Adipocyte (in vitro differentiated cells): ENCODE measurements around the gene HMCN1.

ENCODE experiments used
- DNase-seq: peaks from one replicate; pipeline ENCODE4 v3.0.0-alpha.2; 2015; ENCODE audit warnings: low read depth
- H3K27me3 ChIP-seq: replicated peaks from 2 replicates; pipeline ENCODE4 v1.7.0; 2013; ENCODE audit warnings: mild to moderate bottlenecking, low read length, moderate library complexity; ENCODE audit not compliant: control insufficient read depth, insufficient read depth
- H3K36me3 ChIP-seq: 2 replicates; pipeline ENCODE4 v1.7.0; 2013; ENCODE audit warnings: low read length, mild to moderate bottlenecking, moderate library complexity; ENCODE audit not compliant: control insufficient read depth, insufficient read depth, severe bottlenecking
- H3K4me1 ChIP-seq: 2 replicates; pipeline ENCODE4 v1.7.0; 2013; ENCODE audit warnings: mild to moderate bottlenecking, low read length, moderate library complexity; ENCODE audit not compliant: control insufficient read depth, insufficient read depth
- H3K4me3 ChIP-seq: 2 replicates; pipeline ENCODE4 v1.7.0; 2013; ENCODE audit warnings: mild to moderate bottlenecking, low read length, moderate library complexity
- H3K9ac ChIP-seq: 2 replicates; pipeline ENCODE4 v1.7.0; 2013; ENCODE audit warnings: mild to moderate bottlenecking, low read length, moderate library complexity
- H3K9me3 ChIP-seq: 2 replicates; pipeline ENCODE4 v1.7.0; 2013; ENCODE audit warnings: mild to moderate bottlenecking, low read length, moderate library complexity; ENCODE audit not compliant: control insufficient read depth

The HMCN1 gene

GRCh38 chr1:185969028-185969427 is 234.8 kb downstream of the HMCN1 start:
- no peaks in the 10 kb centered on the region for H3K27me3 ChIP-seq
- peak; percentile 87 for DNase-seq
- H3K36me3 ChIP-seq, result no peaks in the 10 kb centered on the region
- peak overlapping the region; percentile 67 for H3K9ac ChIP-seq
- peaks cover 46% of the 10 kb centered on the region for H3K4me1 ChIP-seq
- H3K9me3 ChIP-seq, result no peaks in the 10 kb centered on the region
- peak overlapping the region; percentile 65 for H3K4me3 ChIP-seq

GRCh38 chr1:185969524-185969991 is 235.4 kb downstream of the HMCN1 start:
- DNase-seq, result peak; percentile 40

GRCh38 chr1:185971688-185972087 is 237.5 kb downstream of the HMCN1 start:
- DNase-seq, result peak; percentile 66
- Histone ChIP-seq H3K9ac (no peak overlapping the region), H3K9me3 (no peaks in the 10 kb centered on the region), H3K4me1 (peaks cover 43% of the 10 kb centered on the region), H3K4me3 (no peak overlapping the region), H3K27me3 (no peaks in the 10 kb centered on the region), H3K36me3 (no peaks in the 10 kb centered on the region)

More at GRCh38 chr1:185969524-185969991, 235.4 kb downstream of the HMCN1 start:
- Histone ChIP-seq H3K4me3 (peak overlapping the region; percentile 65), H3K9me3 (no peaks in the 10 kb centered on the region), H3K27me3 (no peaks in the 10 kb centered on the region), H3K36me3 (no peaks in the 10 kb centered on the region), H3K9ac (peak overlapping the region; percentile 67), H3K4me1 (peaks cover 51% of the 10 kb centered on the region)

- peak; percentile 44 for DNase-seq
- Histone ChIP-seq H3K9ac (no peak overlapping the region), H3K27me3 (no peaks in the 10 kb centered on the region), H3K9me3 (no peaks in the 10 kb centered on the region), H3K36me3 (no peaks in the 10 kb centered on the region), H3K4me1 (peaks cover 41% of the 10 kb centered on the region), H3K4me3 (no peak overlapping the region)
These were observed 238.1 kb downstream of the HMCN1 start for GRCh38 chr1:185972096-185972850.

- DNase-seq, result peak; percentile 94
- H3K9ac ChIP-seq, result no peak overlapping the region
- no peaks in the 10 kb centered on the region for H3K27me3 ChIP-seq
- H3K9me3 ChIP-seq, result no peaks in the 10 kb centered on the region
- H3K4me3 ChIP-seq, result no peak overlapping the region
- H3K36me3 ChIP-seq, result no peaks in the 10 kb centered on the region
- peaks cover 39% of the 10 kb centered on the region for H3K4me1 ChIP-seq
These were observed 239.5 kb downstream of the HMCN1 start for GRCh38 chr1:185973645-185974044.

GRCh38 chr1:185974367-185975170 is 240.4 kb downstream of the HMCN1 start:
- Histone ChIP-seq H3K4me3 (no peak overlapping the region), H3K27me3 (no peaks in the 10 kb centered on the region), H3K36me3 (no peaks in the 10 kb centered on the region), H3K9me3 (no peaks in the 10 kb centered on the region), H3K4me1 (peaks cover 29% of the 10 kb centered on the region), H3K9ac (no peak overlapping the region)
- DNase-seq, result no peak

GRCh38 chr1:185980891-185981290 is 246.7 kb downstream of the HMCN1 start:
- Histone ChIP-seq H3K27me3 (no peaks in the 10 kb centered on the region), H3K9ac (no peak overlapping the region), H3K36me3 (no peaks in the 10 kb centered on the region), H3K9me3 (no peaks in the 10 kb centered on the region), H3K4me1 (peaks cover 15% of the 10 kb centered on the region), H3K4me3 (no peak overlapping the region)
- DNase-seq, result no peak

GRCh38 chr1:185984113-185984836 is 250.1 kb downstream of the HMCN1 start:
- Histone ChIP-seq H3K36me3 (no peaks in the 10 kb centered on the region), H3K27me3 (no peaks in the 10 kb centered on the region), H3K4me3 (no peak overlapping the region), H3K9ac (no peak overlapping the region), H3K9me3 (no peaks in the 10 kb centered on the region), H3K4me1 (peaks cover 15% of the 10 kb centered on the region)
- peak; percentile 75 for DNase-seq

GRCh38 chr1:185987611-185988321 is 253.6 kb downstream of the HMCN1 start:
- Histone ChIP-seq H3K27me3 (no peaks in the 10 kb centered on the region), H3K9ac (no peak overlapping the region), H3K36me3 (no peaks in the 10 kb centered on the region), H3K9me3 (no peaks in the 10 kb centered on the region), H3K4me3 (no peak overlapping the region), H3K4me1 (peaks cover 19% of the 10 kb centered on the region)
- DNase-seq, result no peak

- Histone ChIP-seq H3K36me3 (no peaks in the 10 kb centered on the region), H3K4me1 (peaks cover 4% of the 10 kb centered on the region), H3K9me3 (no peaks in the 10 kb centered on the region), H3K4me3 (no peak overlapping the region), H3K9ac (no peak overlapping the region), H3K27me3 (no peaks in the 10 kb centered on the region)
- no peak for DNase-seq
These were observed 256.4 kb downstream of the HMCN1 start for GRCh38 chr1:185990565-185990964.
